DND-41 (cell line): ENCODE data around the gene CIAO1.
"Not testable (repeated sequence)": the region's sequence is repeated elsewhere in the genome, so short reads cannot be mapped to it uniquely, and the experiment has no call there.

Experiments used
- EZH2 ChIP-seq: IDR thresholded peaks from 3 replicates; pipeline ENCODE4 v1.6.1; 2012; ENCODE audit warnings: borderline replicate concordance, low read depth, mild to moderate bottlenecking, moderate library complexity, low read length, inconsistent platforms; ENCODE audit not compliant: severe bottlenecking
- TF ChIP-seq, protein P1 (sequence below): IDR thresholded peaks from 2 replicates; pipeline ENCODE4 v1.5.1; 2012; ENCODE audit warnings: borderline replicate concordance, low read length, moderate library complexity, mild to moderate bottlenecking; ENCODE audit not compliant: poor library complexity, severe bottlenecking; ENCODE audit errors: extremely low read depth

DNA sequence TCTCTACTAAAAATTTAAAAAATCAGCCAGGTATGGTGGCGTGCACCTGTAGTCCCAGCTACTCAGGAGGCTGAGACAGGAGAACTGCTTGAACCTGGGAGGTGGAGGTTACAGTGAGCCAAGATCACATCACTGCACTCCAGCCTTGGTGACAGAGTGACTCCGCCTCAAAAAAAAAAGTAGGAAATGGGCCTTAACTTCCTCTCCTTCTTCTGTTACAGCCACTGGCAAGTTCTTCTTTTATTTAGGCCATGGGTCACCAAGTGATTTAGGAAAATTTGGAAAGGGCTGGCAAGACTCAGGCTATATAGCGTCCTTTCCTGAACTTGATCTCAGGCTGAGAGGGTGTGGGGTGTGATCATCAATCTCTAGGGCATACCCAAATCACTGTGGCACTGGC lies 8.3 kb upstream of the CIAO1 start:
- TF ChIP-seq, protein P1, sequence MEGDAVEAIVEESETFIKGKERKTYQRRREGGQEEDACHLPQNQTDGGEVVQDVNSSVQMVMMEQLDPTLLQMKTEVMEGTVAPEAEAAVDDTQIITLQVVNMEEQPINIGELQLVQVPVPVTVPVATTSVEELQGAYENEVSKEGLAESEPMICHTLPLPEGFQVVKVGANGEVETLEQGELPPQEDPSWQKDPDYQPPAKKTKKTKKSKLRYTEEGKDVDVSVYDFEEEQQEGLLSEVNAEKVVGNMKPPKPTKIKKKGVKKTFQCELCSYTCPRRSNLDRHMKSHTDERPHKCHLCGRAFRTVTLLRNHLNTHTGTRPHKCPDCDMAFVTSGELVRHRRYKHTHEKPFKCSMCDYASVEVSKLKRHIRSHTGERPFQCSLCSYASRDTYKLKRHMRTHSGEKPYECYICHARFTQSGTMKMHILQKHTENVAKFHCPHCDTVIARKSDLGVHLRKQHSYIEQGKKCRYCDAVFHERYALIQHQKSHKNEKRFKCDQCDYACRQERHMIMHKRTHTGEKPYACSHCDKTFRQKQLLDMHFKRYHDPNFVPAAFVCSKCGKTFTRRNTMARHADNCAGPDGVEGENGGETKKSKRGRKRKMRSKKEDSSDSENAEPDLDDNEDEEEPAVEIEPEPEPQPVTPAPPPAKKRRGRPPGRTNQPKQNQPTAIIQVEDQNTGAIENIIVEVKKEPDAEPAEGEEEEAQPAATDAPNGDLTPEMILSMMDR = not testable (repeated sequence)
- TF ChIP-seq EZH2 = not testable (repeated sequence)
